Karpas-422 (cell line): ENCODE data around the gene SYS1. TPM values are rescaled to one million over a fixed set of nuclear protein-coding genes. Genes with fewer than 3 reads are reported as not detected.

Source experiments
- DNase-seq: peaks from one replicate; pipeline ENCODE4 v3.0.0-alpha.2; 2015
- H2AFZ ChIP-seq: fragments of 200-600 bp; sonication (generic); 2 replicates; pipeline ENCODE4 v1.6.1; 2014; ENCODE audit warnings: antibody characterized with exemption, low read length, mixed read lengths
- H3K27ac ChIP-seq: fragments of 200-600 bp; sonication (generic); 2 replicates; pipeline ENCODE4 v1.5.1; 2014; ENCODE audit warnings: mild to moderate bottlenecking, low read length, moderate library complexity
- H3K27me3 ChIP-seq: fragments of 200-600 bp; sonication (generic); 2 replicates; pipeline ENCODE4 v1.6.1; 2014; ENCODE audit warnings: low read length, mixed read lengths
- H3K36me3 ChIP-seq: fragments of 200-600 bp; sonication (generic); 2 replicates; pipeline ENCODE4 v1.6.1; 2014; ENCODE audit warnings: low read length, mixed read lengths; ENCODE audit not compliant: insufficient read depth
- H3K4me1 ChIP-seq: fragments of 200-600 bp; sonication (generic); 2 replicates; pipeline ENCODE4 v1.6.1; 2014; ENCODE audit warnings: mild to moderate bottlenecking, low read length, mixed read lengths
- H3K4me2 ChIP-seq: fragments of 200-600 bp; sonication (generic); 2 replicates; pipeline ENCODE4 v1.6.1; 2014; ENCODE audit warnings: low read length, low read depth, mild to moderate bottlenecking; ENCODE audit not compliant: poor library complexity, severe bottlenecking
- H3K4me3 ChIP-seq: fragments of 200-600 bp; sonication (generic); 2 replicates; pipeline ENCODE4 v1.5.1; 2014; ENCODE audit warnings: mild to moderate bottlenecking, antibody characterized with exemption, low read length, mixed read lengths
- H3K79me2 ChIP-seq: fragments of 200-600 bp; sonication (generic); 2 replicates; pipeline ENCODE4 v1.6.1; 2014; ENCODE audit warnings: mild to moderate bottlenecking, low read length, mixed read lengths
- H3K9ac ChIP-seq: fragments of 200-600 bp; sonication (generic); 2 replicates; pipeline ENCODE4 v1.6.0; 2014; ENCODE audit warnings: low read length
- H3K9me2 ChIP-seq: fragments of 200-600 bp; sonication (generic), shearing (Covaris generic); replicated peaks from 2 replicates; pipeline ENCODE4 v1.6.0; 2014; ENCODE audit warnings: mild to moderate bottlenecking, low read length, moderate library complexity; ENCODE audit not compliant: insufficient read depth
- H3K9me3 ChIP-seq: fragments of 300-700, 200-600 bp; sonication (generic); 2 replicates; pipeline ENCODE4 v1.6.1; 2014; ENCODE audit warnings: low read length, mixed read lengths
- H4K20me1 ChIP-seq: fragments of 200-600 bp; sonication (generic); 2 replicates; pipeline ENCODE4 v1.6.1; 2014; ENCODE audit warnings: mild to moderate bottlenecking, antibody characterized with exemption, low read length, low read depth; ENCODE audit not compliant: insufficient read depth
- total RNA-seq: library from RNA; depleted of rRNA; stranded (reverse); fragments of >200 nt; shearing (Covaris generic); gene quantifications from 2 replicates; pipeline ENCODE4 v1.2.3, GENCODE V29; 2014; ENCODE audit warnings: low replicate concordance; rRNA removed

The SYS1 gene
- 18.6 and 34.5 TPM in 2 replicates for total RNA-seq

GRCh38 chr20:45362804-45363610, at the start of gene SYS1:
TSS of gene SYS1 (plus strand) at chr20:45363156. CDS start at chr20:45363532, 376 bp downstream.
- Histone ChIP-seq H3K9ac (peak within 1 kb of the TSS; percentile 93), H3K36me3 (no peaks in the 10 kb centered on the region; the same call in 1 of the 2 replicates), H3K4me1 (peaks cover 28% of the 10 kb centered on the region), H3K4me2 (peak within 1 kb of the TSS; percentile 87), H2AFZ (peak within 1 kb of the TSS; percentile 99), H3K27me3 (no peaks in the 10 kb centered on the region), H4K20me1 (peaks cover 27% of the 10 kb centered on the region), H3K4me3 (peak within 1 kb of the TSS; percentile 91), H3K27ac (peak within 1 kb of the TSS; percentile 52; the same call in 1 of the 2 replicates), H3K9me3 (no peaks in the 10 kb centered on the region), H3K79me2 (no peaks in the 10 kb centered on the region), H3K9me2 (no peaks in the 10 kb centered on the region)
- peak; percentile 99 for DNase-seq

GRCh38 chr20:45313943-45314342, 49.0 kb upstream of the SYS1 start:
- no peaks in the 10 kb centered on the region for H3K9me3 ChIP-seq
- no peaks in the 10 kb centered on the region for H3K36me3 ChIP-seq
- H3K4me2 ChIP-seq: no peak overlapping the region
- H3K4me3 ChIP-seq: no peak overlapping the region
- no peak overlapping the region for H3K27ac ChIP-seq
- 0 out of 2 replicates have a peak, but pooled peaks cover 3% of the 10 kb centered on the region for H4K20me1 ChIP-seq
- H3K27me3 ChIP-seq: no peaks in the 10 kb centered on the region
- no peak overlapping the region for H3K9ac ChIP-seq
- H3K79me2 ChIP-seq: no peaks in the 10 kb centered on the region
- no peak for DNase-seq
- H3K9me2 ChIP-seq: no peaks in the 10 kb centered on the region
- no peak overlapping the region for H2AFZ ChIP-seq
- H3K4me1 ChIP-seq: peaks cover 4% of the 10 kb centered on the region

GRCh38 chr20:45315672-45316071, 47.3 kb upstream of the SYS1 start:
- Histone ChIP-seq H3K9me2 (no peaks in the 10 kb centered on the region), H2AFZ (no peak overlapping the region), H3K4me3 (no peak overlapping the region), H4K20me1 (0 out of 2 replicates have a peak, but pooled peaks cover 3% of the 10 kb centered on the region), H3K27me3 (no peaks in the 10 kb centered on the region), H3K4me1 (peaks cover 4% of the 10 kb centered on the region), H3K9ac (no peak overlapping the region), H3K27ac (no peak overlapping the region), H3K79me2 (no peaks in the 10 kb centered on the region), H3K36me3 (no peaks in the 10 kb centered on the region), H3K9me3 (no peaks in the 10 kb centered on the region), H3K4me2 (no peak overlapping the region)
- no peak for DNase-seq

- Histone ChIP-seq H3K4me3 (no peak overlapping the region), H3K36me3 (no peaks in the 10 kb centered on the region), H3K27me3 (no peaks in the 10 kb centered on the region), H3K9me3 (no peaks in the 10 kb centered on the region), H3K4me1 (peaks cover 9% of the 10 kb centered on the region), H4K20me1 (0 out of 2 replicates have a peak, but pooled peaks cover 3% of the 10 kb centered on the region), H3K9me2 (no peaks in the 10 kb centered on the region), H3K9ac (no peak overlapping the region), H3K79me2 (no peaks in the 10 kb centered on the region), H2AFZ (no peak overlapping the region), H3K27ac (no peak overlapping the region), H3K4me2 (no peak overlapping the region)
- no peak for DNase-seq
These were observed 46.5 kb upstream of the SYS1 start for GRCh38 chr20:45316150-45317080.

- Histone ChIP-seq H3K4me1 (peaks cover 9% of the 10 kb centered on the region), H3K9me2 (no peaks in the 10 kb centered on the region), H3K27me3 (no peaks in the 10 kb centered on the region), H3K79me2 (no peaks in the 10 kb centered on the region), H3K27ac (no peak overlapping the region), H3K4me3 (no peak overlapping the region), H3K4me2 (no peak overlapping the region), H3K9ac (no peak overlapping the region), H3K9me3 (no peaks in the 10 kb centered on the region), H4K20me1 (no peaks in the 10 kb centered on the region), H2AFZ (no peak overlapping the region), H3K36me3 (no peaks in the 10 kb centered on the region)
- DNase-seq: no peak
These were observed 45.1 kb upstream of the SYS1 start for GRCh38 chr20:45317826-45318225.

GRCh38 chr20:45318386-45318939, 44.5 kb upstream of the SYS1 start:
- Histone ChIP-seq H2AFZ (no peak overlapping the region), H3K9ac (no peak overlapping the region), H3K27ac (no peak overlapping the region), H3K4me3 (no peak overlapping the region), H3K36me3 (no peaks in the 10 kb centered on the region), H3K4me1 (peaks cover 12% of the 10 kb centered on the region), H3K9me3 (no peaks in the 10 kb centered on the region), H3K9me2 (no peaks in the 10 kb centered on the region), H3K4me2 (no peak overlapping the region), H4K20me1 (no peaks in the 10 kb centered on the region), H3K79me2 (no peaks in the 10 kb centered on the region), H3K27me3 (no peaks in the 10 kb centered on the region)
- DNase-seq: no peak

- no peak overlapping the region for H3K9ac ChIP-seq
- H4K20me1 ChIP-seq: no peaks in the 10 kb centered on the region
- H3K27me3 ChIP-seq: no peaks in the 10 kb centered on the region
- no peak for DNase-seq
- H3K9me3 ChIP-seq: no peaks in the 10 kb centered on the region
- peaks cover 12% of the 10 kb centered on the region for H3K4me1 ChIP-seq
- no peak overlapping the region for H3K4me2 ChIP-seq
- no peak overlapping the region for H2AFZ ChIP-seq
- no peak overlapping the region for H3K27ac ChIP-seq
- no peak overlapping the region for H3K4me3 ChIP-seq
- H3K9me2 ChIP-seq: no peaks in the 10 kb centered on the region
- H3K36me3 ChIP-seq: no peaks in the 10 kb centered on the region
- no peaks in the 10 kb centered on the region for H3K79me2 ChIP-seq
These were observed 44.0 kb upstream of the SYS1 start for GRCh38 chr20:45318948-45319347.
